NCI-H345 treated with DMSO at 0.1 percent for 48 hours (cell line): ENCODE data around the gene MED6.

ENCODE experiments used
- DNase-seq: peaks from one replicate; lab custom pipeline; 2025; ENCODE audit not compliant: unreplicated experiment; lab: John Stamatoyannopoulos, UW

Gene MED6

GRCh38 chr14:70601162-70601561 is 707 bp upstream of the MED6 start:
- no peak for DNase-seq

- no peak for DNase-seq
These were observed 1.1 kb downstream of the MED6 start for GRCh38 chr14:70599345-70599744.

- no peak for DNase-seq
These were observed 2.7 kb downstream of the MED6 start for GRCh38 chr14:70597731-70598130.

- DNase-seq = no peak
These were observed 4.8 kb downstream of the MED6 start for GRCh38 chr14:70595443-70596185.

GRCh38 chr14:70594461-70594860 is 6.0 kb downstream of the MED6 start:
- no peak for DNase-seq

GRCh38 chr14:70585231-70585630 is 15.2 kb downstream of the MED6 start:
- no peak for DNase-seq

GRCh38 chr14:70576891-70577290 is 23.6 kb downstream of the MED6 start:
- no peak for DNase-seq

- no peak for DNase-seq
These were observed 27.4 kb downstream of the MED6 start for GRCh38 chr14:70573050-70573449.

GRCh38 chr14:70571139-70571538 is 29.3 kb downstream of the MED6 start:
- DNase-seq = no peak

GRCh38 chr14:70567791-70568190 is 32.7 kb downstream of the MED6 start:
- peak; percentile 20 for DNase-seq

- no peak for DNase-seq
These were observed 36.6 kb downstream of the MED6 start for GRCh38 chr14:70563869-70564268.

- no peak for DNase-seq
These were observed 37.0 kb downstream of the MED6 start for GRCh38 chr14:70563417-70563816.

GRCh38 chr14:70558356-70558755 is 42.1 kb downstream of the MED6 start:
- no peak for DNase-seq

GRCh38 chr14:70555890-70556289 is 44.6 kb downstream of the MED6 start:
- DNase-seq = no peak

GRCh38 chr14:70538087-70538486 is 62.4 kb downstream of the MED6 start:
- no peak for DNase-seq

- DNase-seq = no peak
These were observed 63.6 kb downstream of the MED6 start for GRCh38 chr14:70536830-70537229.

GRCh38 chr14:70534904-70535303 is 65.6 kb downstream of the MED6 start, which contains the start of gene ADAM20:
Gene ADAM20, minus strand, starts transcription at chr14:70535004. Its CDS starts 10,247 bp downstream, at chr14:70524757.
- no peak for DNase-seq
